CD4-positive, alpha-beta T cell treated with Interleukin-12 subunit alpha and Interleukin-12 subunit beta, for 1 hour (primary cell): ENCODE data around the gene HSD17B7.
A peak's percentile ranks its signal among the peaks of the same experiment; 100 is the strongest.
"Not testable (repeated sequence)": the region's sequence is repeated elsewhere in the genome, so short reads cannot be mapped to it uniquely, and the experiment has no call there.

ENCODE experiments used
- DNase-seq: peaks from one replicate; pipeline ENCODE4 v3.0.0-alpha.2; 2020

The HSD17B7 gene

GRCh38 chr1:162790303-162790984 lies at the start of gene HSD17B7:
HSD17B7 (plus strand) TSS chr1:162790702; CDS start chr1:162790801, 99 bp downstream.
- peak; percentile 84 for DNase-seq

- no peak for DNase-seq
These were observed 49.7 kb upstream of the HSD17B7 start for GRCh38 chr1:162740755-162741154.

GRCh38 chr1:162741574-162741973 lies 48.9 kb upstream of the HSD17B7 start:
- DNase-seq = no peak

- DNase-seq = not testable (repeated sequence)
These were observed 44.1 kb upstream of the HSD17B7 start for GRCh38 chr1:162746264-162746942.

- no peak for DNase-seq
These were observed 37.4 kb upstream of the HSD17B7 start for GRCh38 chr1:162753001-162753658.

- DNase-seq = no peak
These were observed 36.4 kb upstream of the HSD17B7 start for GRCh38 chr1:162753998-162754585.

GRCh38 chr1:162755306-162755705 lies 35.2 kb upstream of the HSD17B7 start:
- DNase-seq = no peak

- no peak for DNase-seq
These were observed 34.0 kb upstream of the HSD17B7 start for GRCh38 chr1:162756523-162756922.

- DNase-seq = no peak
These were observed 33.0 kb upstream of the HSD17B7 start for GRCh38 chr1:162757476-162757875.

- no peak for DNase-seq
These were observed 24.7 kb upstream of the HSD17B7 start for GRCh38 chr1:162765788-162766187.

- DNase-seq = no peak
These were observed 17.8 kb upstream of the HSD17B7 start for GRCh38 chr1:162772571-162773154.

- DNase-seq = no peak
These were observed 16.5 kb upstream of the HSD17B7 start for GRCh38 chr1:162774007-162774406.

- no peak for DNase-seq
These were observed 11.5 kb upstream of the HSD17B7 start for GRCh38 chr1:162779043-162779442.

- DNase-seq = no peak
These were observed 7.8 kb upstream of the HSD17B7 start for GRCh38 chr1:162782671-162783070.

- DNase-seq = not testable (repeated sequence)
These were observed 5.6 kb upstream of the HSD17B7 start for GRCh38 chr1:162784926-162785325.

- not testable (repeated sequence) for DNase-seq
These were observed 1.7 kb upstream of the HSD17B7 start for GRCh38 chr1:162788783-162789182.

- DNase-seq = peak; percentile 20
These were observed 469 bp downstream of the HSD17B7 start for GRCh38 chr1:162790985-162791357.

- DNase-seq = not testable (repeated sequence)
These were observed 3.8 kb downstream of the HSD17B7 start for GRCh38 chr1:162794284-162794683.

GRCh38 chr1:162796617-162797279 lies 6.2 kb downstream of the HSD17B7 start:
- not testable (repeated sequence) for DNase-seq

- not testable (repeated sequence) for DNase-seq
These were observed 9.7 kb downstream of the HSD17B7 start for GRCh38 chr1:162799995-162800830.

- not testable (repeated sequence) for DNase-seq
These were observed 17.0 kb downstream of the HSD17B7 start for GRCh38 chr1:162807503-162807902.

- DNase-seq = not testable (repeated sequence)
These were observed 21.9 kb downstream of the HSD17B7 start for GRCh38 chr1:162812357-162812756.
